HG03039 (cell line): ENCODE results near the gene PGM3.
"Not testable (repeated sequence)": the region's sequence is repeated elsewhere in the genome, so short reads cannot be mapped to it uniquely, and the experiment has no call there.

ENCODE experiments used
- ATAC-seq: cut with Tn5 transposase; IDR thresholded peaks from one replicate; pipeline ENCODE4 v1.9.1; 2021; ENCODE audit warnings: mild to moderate bottlenecking, moderate library complexity; ENCODE audit not compliant: unreplicated experiment

The PGM3 gene, protein sequence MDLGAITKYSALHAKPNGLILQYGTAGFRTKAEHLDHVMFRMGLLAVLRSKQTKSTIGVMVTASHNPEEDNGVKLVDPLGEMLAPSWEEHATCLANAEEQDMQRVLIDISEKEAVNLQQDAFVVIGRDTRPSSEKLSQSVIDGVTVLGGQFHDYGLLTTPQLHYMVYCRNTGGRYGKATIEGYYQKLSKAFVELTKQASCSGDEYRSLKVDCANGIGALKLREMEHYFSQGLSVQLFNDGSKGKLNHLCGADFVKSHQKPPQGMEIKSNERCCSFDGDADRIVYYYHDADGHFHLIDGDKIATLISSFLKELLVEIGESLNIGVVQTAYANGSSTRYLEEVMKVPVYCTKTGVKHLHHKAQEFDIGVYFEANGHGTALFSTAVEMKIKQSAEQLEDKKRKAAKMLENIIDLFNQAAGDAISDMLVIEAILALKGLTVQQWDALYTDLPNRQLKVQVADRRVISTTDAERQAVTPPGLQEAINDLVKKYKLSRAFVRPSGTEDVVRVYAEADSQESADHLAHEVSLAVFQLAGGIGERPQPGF

DNA sequence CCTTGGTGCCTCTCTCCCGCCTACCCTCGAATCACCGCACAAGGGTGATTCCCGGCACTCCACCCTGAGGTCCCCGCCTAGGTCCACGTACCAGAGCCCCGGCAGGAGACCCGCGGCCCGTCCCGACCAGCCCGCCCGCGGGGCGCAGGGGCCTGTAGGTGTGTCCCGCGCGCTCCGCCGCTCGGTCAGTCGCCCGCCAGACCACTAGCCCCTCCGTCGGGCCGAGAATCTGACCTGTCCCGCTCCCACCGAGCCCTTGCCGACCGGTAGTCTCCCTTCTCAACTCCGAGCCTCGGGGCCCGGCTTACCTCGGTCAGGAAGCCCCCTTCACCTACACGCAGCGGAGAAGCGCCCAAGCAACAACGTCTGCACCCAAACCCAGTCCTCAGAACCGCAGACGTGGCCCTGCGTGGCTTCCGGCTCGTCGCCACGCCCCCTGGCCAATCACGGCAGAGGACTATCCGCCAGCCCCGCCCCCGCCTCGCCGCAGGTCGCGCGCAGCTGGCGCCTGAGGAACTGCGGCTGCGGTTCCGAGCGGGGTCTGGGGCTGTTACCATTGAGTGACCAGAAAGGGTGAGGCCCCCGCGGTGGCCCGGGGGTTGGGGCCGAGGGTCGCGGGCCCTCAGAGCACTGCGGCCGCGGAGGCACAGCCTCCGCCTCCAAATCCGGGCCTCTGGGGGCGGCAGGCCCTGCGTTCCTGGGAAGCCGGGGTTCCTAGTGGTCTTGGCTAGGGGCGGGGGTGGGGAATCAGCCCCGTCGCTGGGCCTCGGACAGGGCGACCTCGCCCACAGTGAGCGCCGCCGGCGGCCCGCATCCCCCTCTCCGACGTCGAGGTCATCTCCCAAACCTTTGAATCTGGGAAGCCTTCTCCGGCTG, at the start of gene PGM3, which contains the start of gene RWDD2A:
PGM3 (minus strand) TSS at position 395 of the 876 bp plus-strand sequence. CDS start 2,253 bp downstream, outside the sequence.
RWDD2A (plus strand) TSS at position 487 of the 876 bp plus-strand sequence. CDS start 1,095 bp downstream, outside the sequence.
- ATAC-seq, result peak; percentile 98

DNA sequence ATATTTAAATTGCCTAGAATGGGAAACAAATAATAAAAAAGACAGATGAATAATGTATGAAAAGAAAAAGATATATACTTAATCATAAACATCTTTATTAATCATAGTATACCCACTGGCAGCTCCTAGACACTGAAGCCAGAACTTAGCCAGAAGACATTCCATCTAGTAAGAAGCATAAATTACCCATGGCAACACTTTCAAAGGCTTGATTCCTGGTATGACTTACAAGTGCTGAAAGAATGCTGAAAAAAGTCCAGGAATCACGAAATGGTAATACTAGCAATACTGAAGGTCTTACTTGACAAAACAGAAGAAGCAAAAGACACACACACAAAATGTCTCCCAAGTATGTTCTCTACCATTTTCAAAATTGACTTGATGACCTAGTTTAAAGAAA, 38.1 kb upstream of the PGM3 start:
- no peak for ATAC-seq

DNA sequence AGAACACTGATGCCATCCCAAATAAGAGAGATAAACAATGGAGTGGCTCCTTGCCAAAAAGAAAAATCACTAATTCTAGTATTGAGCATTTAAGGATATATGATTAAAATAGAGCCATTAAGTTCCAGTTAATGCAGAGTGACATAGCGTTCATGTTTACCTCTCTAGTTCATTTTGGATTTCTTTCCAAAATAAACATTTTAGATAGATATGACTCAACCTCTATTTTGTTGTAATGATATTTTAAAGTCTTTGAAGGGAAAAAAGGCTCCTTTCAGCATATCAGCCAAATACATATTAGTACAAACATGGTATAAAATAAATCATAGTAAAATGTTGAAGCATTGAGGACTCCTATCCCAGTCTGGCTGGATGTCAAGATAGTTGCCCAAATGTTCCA, 33.5 kb upstream of the PGM3 start:
- no peak for ATAC-seq

DNA sequence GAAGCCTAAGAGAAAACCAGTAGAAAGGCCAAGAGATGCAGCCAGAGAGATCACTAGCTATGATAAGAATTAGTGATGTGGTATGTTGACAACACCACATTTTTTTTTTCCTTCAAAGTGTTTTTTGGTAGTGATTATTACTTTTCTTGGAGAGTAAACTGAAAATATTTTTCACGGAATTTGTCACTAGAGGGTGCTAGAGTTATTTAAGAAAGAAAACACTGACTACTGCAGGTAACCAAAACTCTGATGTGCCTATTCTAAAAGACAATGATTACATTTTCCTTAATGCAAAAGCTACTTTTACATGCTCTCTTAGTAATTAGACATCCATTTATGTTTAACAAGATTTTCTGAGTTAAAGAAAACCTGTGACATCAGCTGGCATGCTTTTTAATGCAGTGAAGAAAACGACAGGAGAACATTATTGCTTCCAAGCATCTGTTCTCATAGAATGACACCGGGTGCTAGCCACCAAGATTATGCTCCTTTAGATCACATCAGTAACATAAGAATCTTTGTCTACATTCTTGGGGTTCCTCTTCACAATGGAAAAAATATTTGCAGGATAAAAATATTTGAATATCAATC, 28.9 kb upstream of the PGM3 start:
- no peak for ATAC-seq

DNA sequence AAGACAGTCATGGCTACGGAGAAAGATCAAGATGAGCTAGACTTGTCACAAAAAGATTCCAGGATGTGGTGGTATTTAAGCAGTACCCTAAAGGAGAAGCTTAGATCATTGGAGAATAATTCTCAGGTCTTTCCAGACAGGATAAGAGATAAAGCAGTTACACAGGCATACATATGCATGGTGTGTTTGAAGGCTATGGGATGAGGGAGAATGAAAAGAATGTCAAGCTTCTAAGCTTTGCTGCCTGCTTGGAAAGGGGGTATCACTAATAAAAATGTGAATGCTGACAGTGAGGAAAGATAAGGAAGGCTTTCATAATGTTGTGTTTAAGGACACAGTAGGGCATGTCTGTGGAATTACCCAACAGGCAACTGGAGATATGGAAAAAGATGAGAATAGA, 28.2 kb upstream of the PGM3 start:
- no peak for ATAC-seq

DNA sequence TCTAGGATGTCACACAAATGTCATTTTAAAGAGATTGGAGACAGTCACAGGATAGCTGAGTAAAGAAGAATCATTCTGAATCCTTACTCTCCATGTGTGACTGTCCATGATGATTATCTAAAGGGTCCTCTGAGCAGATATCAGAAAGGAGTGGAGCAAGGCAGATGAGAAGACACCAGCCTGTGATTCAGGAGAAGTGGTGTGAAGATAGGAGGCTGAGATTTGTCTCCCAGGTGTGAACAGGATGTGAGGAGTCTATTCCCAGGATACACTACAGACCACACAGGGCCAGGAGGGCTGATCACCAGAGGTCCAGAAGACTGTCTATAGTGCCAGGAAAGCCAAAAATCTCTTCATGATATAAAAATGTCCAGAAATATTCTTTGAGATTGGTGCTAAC, 27.1 kb upstream of the PGM3 start:
- no peak for ATAC-seq

DNA sequence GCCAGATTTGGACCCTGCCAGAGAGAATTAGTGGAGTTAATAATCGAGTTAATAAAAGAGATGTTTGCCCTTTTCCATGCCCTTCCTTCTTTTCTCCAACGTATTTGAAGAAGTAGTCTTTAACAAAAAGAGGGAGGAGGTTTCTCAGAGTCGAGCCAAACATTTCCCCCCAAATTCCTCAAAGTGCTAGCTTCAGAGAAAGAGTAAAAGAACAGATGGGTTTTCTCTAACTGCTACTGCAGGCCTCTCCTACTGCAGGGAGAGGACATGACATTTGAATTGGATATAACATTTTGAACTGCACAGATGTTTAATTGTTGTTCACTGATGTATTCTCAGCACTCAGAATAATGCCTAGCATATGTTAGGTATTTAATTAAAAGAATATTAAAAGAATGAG, 25.6 kb upstream of the PGM3 start:
- ATAC-seq, result no peak

DNA sequence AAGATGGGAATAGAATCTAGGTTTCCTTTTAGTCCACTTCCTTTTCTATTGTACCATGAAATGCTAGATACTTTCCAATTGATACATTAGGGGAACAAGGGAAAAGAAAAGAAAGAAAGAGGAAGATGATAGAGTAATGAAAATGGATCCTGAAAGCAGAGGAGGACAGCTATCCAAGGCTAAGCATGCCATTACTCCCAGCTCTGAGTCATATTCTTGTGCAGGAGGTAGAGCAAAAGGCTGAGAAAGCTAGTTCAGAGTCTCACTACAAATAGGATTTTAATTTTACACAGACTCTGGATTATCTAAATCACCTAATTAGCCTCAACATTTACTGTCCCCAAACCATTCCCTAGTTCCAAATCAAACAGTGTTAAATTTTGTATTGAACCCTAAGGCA, 23.7 kb upstream of the PGM3 start:
- no peak for ATAC-seq

DNA sequence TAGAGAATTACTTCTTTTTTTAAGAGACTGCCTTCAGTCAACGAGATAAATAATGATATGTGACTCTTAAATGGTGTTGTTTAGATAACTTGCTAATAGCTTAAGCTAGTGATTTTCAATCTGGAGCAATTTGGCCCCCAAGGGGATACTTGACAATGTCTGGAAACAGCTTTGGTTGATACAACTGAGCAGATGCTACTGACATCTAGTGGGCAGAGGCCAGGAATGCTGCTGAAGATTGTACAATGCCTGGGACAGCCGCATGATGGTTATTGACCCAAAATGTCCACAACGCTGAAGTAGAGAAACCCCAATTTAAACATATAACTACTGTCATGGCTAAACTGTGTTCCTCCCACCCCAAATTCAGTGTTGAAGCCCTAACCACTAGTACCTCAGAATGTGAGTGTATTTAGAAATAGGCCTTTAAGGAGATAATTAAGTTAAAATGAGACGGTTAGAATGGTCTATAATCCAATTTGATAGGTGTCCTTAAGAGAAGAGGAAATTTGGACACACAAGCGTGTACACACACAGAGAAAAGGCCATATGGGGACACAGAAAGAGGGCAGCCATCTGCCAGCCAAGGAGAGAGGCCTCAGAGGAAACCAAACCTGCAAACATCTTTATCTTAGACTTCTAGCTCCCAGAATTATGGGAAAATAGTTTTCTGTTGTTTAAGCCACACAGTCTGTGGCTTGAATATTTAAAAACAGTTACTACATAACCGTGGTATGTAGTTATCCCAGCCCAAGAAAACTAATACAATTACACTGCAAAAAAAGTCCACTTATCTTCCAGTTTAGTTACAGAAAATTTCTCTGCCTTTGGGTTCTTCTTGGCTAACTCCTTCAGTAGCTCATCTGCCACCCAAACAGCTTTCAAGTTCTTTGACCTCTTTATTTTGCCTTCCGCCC, 22.3 kb upstream of the PGM3 start:
- peak; percentile 99 for ATAC-seq

DNA sequence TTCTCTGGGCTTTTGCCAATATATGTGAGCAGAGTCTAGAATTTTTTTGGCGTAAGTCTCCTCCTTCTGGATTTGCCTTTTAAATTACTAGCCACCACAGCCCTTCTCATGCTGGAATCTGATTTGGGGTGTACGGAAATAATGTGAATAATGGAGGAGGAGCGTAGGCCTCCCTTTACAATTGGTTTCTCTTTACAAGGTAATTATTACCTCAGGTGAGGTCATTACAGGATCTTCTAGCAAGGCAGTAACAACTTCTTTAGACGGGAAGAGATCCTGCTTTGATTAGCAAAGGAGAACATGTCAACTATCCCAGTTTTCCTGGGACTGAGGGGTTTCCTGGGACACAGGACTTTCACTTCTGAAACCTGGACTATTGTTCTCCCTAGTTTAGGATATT, 9.0 kb upstream of the PGM3 start:
- ATAC-seq, result no peak

DNA sequence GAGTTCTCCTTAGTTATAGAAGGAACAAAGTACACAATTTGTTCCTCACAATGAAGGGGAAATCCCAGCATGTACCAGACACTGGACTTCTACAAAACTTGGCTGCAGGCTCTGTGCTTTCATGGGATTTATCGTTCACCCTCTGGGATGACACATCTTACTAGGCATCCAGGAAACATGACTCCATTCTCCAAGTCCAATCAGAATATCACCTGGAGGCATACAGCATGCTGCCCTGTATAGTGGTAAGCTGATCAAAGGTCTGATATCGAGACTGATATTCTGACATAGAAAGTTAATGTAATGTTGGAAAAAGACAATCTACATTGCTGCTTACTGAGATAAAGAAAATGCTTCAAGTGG, 6.8 kb upstream of the PGM3 start:
- no peak for ATAC-seq

DNA sequence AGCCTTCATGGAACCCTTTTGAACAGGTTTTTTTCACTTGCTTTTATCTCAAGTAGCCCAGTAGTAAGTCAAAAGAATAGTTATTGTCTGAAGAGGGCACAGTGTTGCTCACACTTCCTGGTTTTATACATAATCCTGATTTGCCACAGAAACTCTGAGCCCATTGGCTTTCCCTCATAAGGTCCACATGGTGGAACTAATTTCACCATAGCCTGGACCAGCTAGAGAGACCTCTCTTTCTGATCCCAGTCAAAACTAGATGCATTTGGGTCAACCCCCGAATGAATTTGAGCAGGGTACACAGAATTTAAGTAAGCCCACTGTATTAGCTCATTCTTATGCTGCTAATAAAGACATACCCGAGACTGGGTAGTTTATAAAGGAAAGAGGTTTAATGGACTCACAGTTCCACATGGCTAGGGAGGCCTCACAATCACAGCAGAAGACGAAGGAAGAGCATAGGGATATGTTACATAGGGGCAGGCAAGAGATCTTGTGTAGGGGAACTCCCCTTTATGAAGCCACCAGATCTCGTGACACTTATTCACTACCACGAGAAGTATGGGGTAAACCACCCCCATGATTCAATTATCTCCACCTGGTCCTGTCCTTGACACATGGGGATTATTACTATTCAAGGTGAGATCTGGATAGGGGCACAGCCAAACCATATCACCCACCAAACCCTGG, 6.3 kb upstream of the PGM3 start:
- ATAC-seq, result peak; percentile 50

DNA sequence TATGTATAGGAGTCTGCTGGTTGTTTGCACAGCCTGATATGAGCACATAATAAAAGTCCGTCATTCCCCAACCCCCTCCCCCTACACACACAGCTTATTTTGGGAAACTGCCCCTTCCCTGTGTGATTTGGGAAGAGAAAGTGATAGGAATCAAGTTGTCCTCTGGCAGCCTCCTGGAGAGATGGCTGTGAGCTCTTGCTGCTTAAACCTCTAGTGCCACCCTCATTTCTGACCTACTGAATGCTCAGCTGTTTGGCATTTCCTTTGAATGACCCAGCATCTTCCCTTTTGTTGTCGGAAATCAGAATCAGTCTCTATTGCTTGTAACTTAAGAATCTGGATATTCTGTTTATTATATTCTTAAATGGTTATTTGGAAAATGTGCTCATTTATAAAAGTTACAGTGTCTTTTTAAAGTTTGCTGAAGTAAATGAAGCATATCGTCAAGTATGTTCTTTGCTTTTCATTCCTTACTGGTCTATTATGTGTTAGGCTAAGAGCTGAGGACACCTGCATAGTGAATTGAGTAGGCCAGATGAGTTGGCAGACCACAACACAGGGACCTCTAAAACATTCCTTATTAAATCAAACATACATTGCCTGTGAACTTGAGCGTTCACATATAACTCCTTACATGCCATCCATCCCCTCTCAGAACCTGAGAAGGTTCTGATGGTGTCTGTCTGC, 5.6 kb upstream of the PGM3 start:
- ATAC-seq, result no peak

DNA sequence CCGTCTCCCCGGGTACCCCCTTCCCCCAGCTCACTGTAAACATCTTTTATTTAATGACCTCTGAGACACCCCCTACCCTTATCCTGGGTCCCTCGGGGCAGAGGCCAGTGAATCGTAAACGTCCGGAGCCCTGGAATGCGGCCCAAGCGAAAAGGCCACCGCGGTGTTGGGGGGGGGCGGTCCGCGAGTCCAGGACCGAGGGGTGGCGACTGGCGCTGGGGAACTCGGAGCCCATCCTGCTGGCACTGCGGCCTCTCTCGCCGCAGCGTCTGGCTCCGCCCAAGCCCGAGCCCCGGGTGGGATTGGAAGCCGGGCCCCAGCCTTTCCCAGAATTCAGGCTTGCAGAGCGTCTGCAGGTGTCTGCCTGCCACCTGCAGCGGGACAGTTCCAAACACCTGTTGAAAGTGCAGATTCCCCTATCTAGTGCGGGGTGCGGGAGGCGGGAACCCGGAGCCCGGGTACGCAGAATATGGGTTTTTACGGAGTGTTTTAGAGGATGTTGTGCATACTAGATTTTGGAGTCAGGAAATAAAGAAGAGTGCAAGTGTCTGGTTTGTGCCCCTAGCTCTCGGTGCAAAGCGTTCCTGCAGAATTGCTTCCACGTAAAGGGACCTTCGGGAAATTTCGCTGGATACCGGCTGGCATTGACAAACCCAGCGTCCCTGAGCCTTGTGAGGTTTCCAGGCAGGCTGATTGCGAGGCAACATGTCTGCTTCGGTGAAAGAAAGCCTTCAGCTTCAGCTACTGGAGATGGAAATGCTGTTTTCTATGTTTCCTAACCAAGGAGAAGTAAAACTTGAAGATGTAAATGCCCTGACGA, 892 bp upstream of the PGM3 start:
- no peak for ATAC-seq

DNA sequence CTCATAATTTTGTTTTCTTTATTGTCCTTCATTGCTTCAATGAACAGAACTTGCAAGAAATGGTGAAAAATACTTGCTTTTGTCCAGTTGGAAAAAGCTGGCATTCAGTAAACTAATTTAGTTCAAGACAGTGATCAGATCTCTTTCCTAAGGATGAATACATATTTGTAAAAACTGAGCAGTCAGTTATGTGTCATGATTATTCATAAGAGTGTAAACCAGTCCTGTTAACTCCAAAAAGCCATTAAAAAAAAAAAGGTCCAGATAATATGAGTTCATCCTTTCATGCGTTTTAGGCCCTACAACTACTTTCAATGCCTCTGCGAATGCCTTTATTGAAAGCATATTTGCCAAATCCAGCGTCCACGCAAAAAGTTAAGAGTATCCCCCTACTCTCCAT, 609 bp downstream of the PGM3 start:
- no peak for ATAC-seq

DNA sequence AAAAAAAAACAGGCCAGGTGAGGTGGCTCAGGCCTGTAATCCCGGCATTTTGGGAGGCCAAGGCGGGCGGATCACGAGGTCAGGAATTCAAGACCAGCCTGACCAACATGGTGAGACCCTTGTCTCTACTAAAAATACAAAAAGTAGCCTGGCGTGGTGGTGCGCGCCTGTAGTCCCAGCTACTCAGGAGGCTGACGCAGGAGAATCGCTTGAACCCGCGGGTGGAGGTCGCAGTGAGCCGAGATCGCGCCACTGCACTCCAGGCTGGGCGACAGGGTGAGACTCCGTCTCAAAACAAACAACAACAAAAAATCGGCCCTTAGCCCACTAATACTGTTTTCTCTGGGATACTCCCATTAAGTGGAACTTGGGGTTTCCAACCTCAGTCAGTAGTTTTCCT, 1.1 kb downstream of the PGM3 start:
- ATAC-seq, result not testable (repeated sequence)

DNA sequence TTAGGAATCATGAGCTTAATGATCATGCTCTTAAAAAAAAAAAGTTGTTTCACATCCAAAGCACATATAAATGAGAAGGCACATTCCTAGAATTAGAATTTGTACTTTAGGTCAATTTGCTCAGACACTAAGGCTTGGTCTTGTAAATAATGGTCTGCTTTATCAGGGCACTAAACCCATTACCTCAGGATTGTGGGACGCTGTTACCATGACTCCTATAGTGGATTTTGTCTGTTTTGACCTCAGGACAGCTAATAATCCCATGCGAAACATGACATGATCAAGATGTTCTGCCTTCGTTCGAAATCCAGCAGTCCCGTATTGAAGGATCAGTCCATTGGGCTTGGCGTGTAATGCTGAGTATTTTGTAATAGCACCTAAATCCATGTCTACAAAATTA, 2.4 kb downstream of the PGM3 start:
- ATAC-seq, result no peak

DNA sequence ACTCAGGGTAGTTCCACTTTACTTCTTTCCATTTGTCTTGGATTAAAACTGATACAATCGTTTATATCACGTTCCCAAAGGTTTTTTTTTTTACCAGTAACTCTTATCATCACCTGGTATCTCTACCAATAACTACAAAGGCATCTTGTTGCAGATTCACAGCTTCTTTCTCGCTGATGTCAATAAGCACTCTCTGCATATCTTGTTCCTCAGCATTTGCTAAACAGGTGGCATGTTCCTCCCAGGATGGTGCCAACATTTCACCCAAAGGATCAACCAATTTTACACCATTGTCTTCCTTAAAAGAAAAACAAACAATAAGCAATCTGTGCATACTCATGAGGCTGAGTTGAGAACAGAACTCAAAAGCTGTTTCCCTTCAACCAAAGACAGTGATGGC, 4.6 kb downstream of the PGM3 start:
- ATAC-seq, result no peak
